ENCODE results near the gene SLC17A9.

GRCh38 chr20:63014287-63014686 is 61.8 kb downstream of the SLC17A9 start:
- TF ChIP-seq, protein P1, sequence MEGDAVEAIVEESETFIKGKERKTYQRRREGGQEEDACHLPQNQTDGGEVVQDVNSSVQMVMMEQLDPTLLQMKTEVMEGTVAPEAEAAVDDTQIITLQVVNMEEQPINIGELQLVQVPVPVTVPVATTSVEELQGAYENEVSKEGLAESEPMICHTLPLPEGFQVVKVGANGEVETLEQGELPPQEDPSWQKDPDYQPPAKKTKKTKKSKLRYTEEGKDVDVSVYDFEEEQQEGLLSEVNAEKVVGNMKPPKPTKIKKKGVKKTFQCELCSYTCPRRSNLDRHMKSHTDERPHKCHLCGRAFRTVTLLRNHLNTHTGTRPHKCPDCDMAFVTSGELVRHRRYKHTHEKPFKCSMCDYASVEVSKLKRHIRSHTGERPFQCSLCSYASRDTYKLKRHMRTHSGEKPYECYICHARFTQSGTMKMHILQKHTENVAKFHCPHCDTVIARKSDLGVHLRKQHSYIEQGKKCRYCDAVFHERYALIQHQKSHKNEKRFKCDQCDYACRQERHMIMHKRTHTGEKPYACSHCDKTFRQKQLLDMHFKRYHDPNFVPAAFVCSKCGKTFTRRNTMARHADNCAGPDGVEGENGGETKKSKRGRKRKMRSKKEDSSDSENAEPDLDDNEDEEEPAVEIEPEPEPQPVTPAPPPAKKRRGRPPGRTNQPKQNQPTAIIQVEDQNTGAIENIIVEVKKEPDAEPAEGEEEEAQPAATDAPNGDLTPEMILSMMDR (conservative IDR thresholded peaks at IDR 0.05; ENCODE audit: low read depth, low read length): no peak
- no peak for TF ChIP-seq EZH2 (IDR thresholded peaks at IDR 0.05; ENCODE audit: low read length, unreplicated experiment)
